Heart left ventricle (tissue), 16 donors: ENCODE measurements around the gene RBBP5. TPM values are rescaled to one million over a fixed set of nuclear protein-coding genes. Genes with fewer than 3 reads are reported as not detected.

Source experiments
- ATAC-seq, 4 donors: fragments of 200-7000 bp; cut with Tn5 transposase; one replicate each; pipeline ENCODE4 v1.9.1; 2020 to 2022; ENCODE audit warnings: moderate library complexity in 4 of 4, mild to moderate bottlenecking in 3 of 4, moderate number of reproducible peaks in 1 of 4
- DNase-seq, 5 donors: peaks; one replicate each; pipeline ENCODE4 v3.0.0-alpha.2; 2020
- H3K27ac ChIP-seq, 12 donors: fragments of 200-600 bp; sonication (generic) in 4 of 12; one replicate each; pipeline versions ENCODE4 v1.5.0 to v1.8.0; 2016 to 2022; ENCODE audit warnings: mild to moderate bottlenecking in 2 of 12
- H3K27me3 ChIP-seq, 9 donors: fragments of 200-600 bp; sonication (generic) in 2 of 9; one replicate each; pipeline versions ENCODE4 v1.5.1 to v1.8.0; 2016 to 2022; ENCODE audit warnings: mild to moderate bottlenecking in 3 of 9
- H3K36me3 ChIP-seq, 9 donors: fragments of 200-600 bp; sonication (generic) in 2 of 9; one replicate each; pipeline versions ENCODE4 v1.5.0 to v1.8.0; 2018 to 2022; ENCODE audit warnings: mild to moderate bottlenecking in 2 of 9
- H3K4me1 ChIP-seq, 12 donors: fragments of 200-600 bp; sonication (generic) in 4 of 12; one replicate each; pipeline versions ENCODE4 v1.5.0 to v1.8.0; 2016 to 2022; ENCODE audit warnings: mild to moderate bottlenecking in 3 of 12
- H3K4me3 ChIP-seq, 12 donors: fragments of 200-600 bp; sonication (generic) in 4 of 12; one replicate each; pipeline versions ENCODE4 v1.5.0 to v1.8.0; 2017 to 2022; ENCODE audit warnings: mild to moderate bottlenecking in 9 of 12, moderate library complexity in 4 of 12
- H3K9me3 ChIP-seq, 12 donors: fragments of 200-600 bp; sonication (generic) in 4 of 12; one replicate each; pipeline versions ENCODE4 v1.5.0 to v1.8.0; 2016 to 2022; ENCODE audit warnings: mild to moderate bottlenecking in 1 of 12
- CTCF ChIP-seq, 12 donors: fragments of 200-600 bp; sonication (generic) in 4 of 12; IDR thresholded peaks; one replicate each; pipeline versions ENCODE4 v1.5.0 to v1.8.0; 2018 to 2022; ENCODE audit warnings: antibody characterized with exemption in 12 of 12, mild to moderate bottlenecking in 5 of 12
- POLR2A ChIP-seq, 2 donors: fragments of 450-650 bp; IDR thresholded peaks; one replicate each; pipeline ENCODE4 v1.6.1; 2017; ENCODE audit warnings: antibody characterized with exemption in 2 of 2, mild to moderate bottlenecking in 2 of 2, moderate library complexity in 2 of 2
- WGBS, 4 donors: extraction: QIAGEN DNeasy Blood & Tissue Kit in 2 of 4; methylation state at CpG; one replicate each; pipeline versions ENCODE4 v1.1.5 to v1.1.7; 2013 to 2018; 5-methylcytosine and 5-hydroxymethylcytosine counted together
- intact Hi-C, 10 donors: fragments of 100-400 bp; cut with DNase I; formaldehyde crosslinking; loops; one replicate each; pipeline versions ENCODE4 v1.11.1 to v1.14.2; 2022
- long read RNA-seq, 3 donors: library from polyadenylated mRNA; unstranded; transcript quantifications; one replicate each; pipeline ENCODE4 v2.0.0, GENCODE V29; 2020 to 2021
- polyA plus RNA-seq, 2 donors: library from polyadenylated mRNA; stranded (reverse); fragments of 200-250 nt; gene quantifications; one replicate each; pipeline ENCODE4 v1.2.3, GENCODE V29; 2013
- total RNA-seq, 9 donors: library from RNA; depleted of rRNA in 2 of 9; stranded (reverse); fragments of >200 nt in 2 of 9; fragmentation: NEBNext Ultra II Directional in 3 of 9; extraction: Animal tissue kit (Norgen Biotek cat#: 25700) in 3 of 9; gene quantifications; one replicate each; pipeline versions ENCODE4 v1.1.0 to v1.2.4, GENCODE V29; 2016 to 2023
- donor health status: ischemic (EF 13 %, LVEDD 7.1; RV severe dilation, severe dysfunction).
- donor health status: healthy with polysubstance abuse.
- donor health status: DM: no; HTN: yes; CAD: no.
- donor health status: DM: no; HTN: no; CAD: no.
- donor health status: ischemic (EF 25% LVEDD 6.9; RV normal size, moderate dysfunction).
- donor health status: ischemic (EF 25% LVEDD 5.7; RV mildly dilated, moderate dysfunction).
- donor health status: healthy.
- donor health status: DM: yes; HTN: yes; CAD: no.
- donor health status: ischemic (EF 35%, LVEDD 5.7; RV mildly dilated, moderate dysfunction).
- donor health status: nonischemic (EF 11% LVEDD 7.7; RV severe dilation, severe dysfunction).
- donor health status: DM: yes; HTN: yes; CAD: no.
- donor health status: PGD.
- donor health status: ischemic (EF 29% LVEDD 5.4; RV normal size, mild dysfunction).
- donor health status: nonischemic (EF 23%, LVEDD 6.1; RV moderate dilation, normal function).

The RBBP5 gene
- total RNA-seq (10 to 100 TPM in 5 of 9 donors, 1 to 10 TPM in 4; 8.4 to 12.1 (median 10.1) TPM), polyA plus RNA-seq (1 to 10 TPM; 3.8 to 8.2 TPM)
- long read RNA-seq, donor 1, full-length matches to known transcripts: 5 of 7 reads
- long read RNA-seq, donor 1, partial matches to known transcripts: 0 of 7 reads
- long read RNA-seq, donor 1, other reads (novel, unspliced or antisense): 2 of 7 reads
- long read RNA-seq, donor 2, full-length matches to known transcripts: 18 of 30 reads
- long read RNA-seq, donor 2, partial matches to known transcripts: 3 of 30 reads
- long read RNA-seq, donor 2, other reads (novel, unspliced or antisense): 9 of 30 reads
- long read RNA-seq, donor 3, full-length matches to known transcripts: 13 of 16 reads
- long read RNA-seq, donor 3, partial matches to known transcripts: 1 of 16 reads
- long read RNA-seq, donor 3, other reads (novel, unspliced or antisense): 2 of 16 reads

- Histone ChIP-seq H3K4me1 (peaks cover 7 to 31% (median 26%) of the 10 kb centered on the region in 12 donors), H3K4me3 (peak within 1 kb of the TSS; percentile 68 to 96 (median 81)), H3K27ac (peak within 1 kb of the TSS; percentile 89 to 98 (median 94)), H3K27me3 (no peaks in the 10 kb centered on the region), H3K36me3 (peaks cover 0 to 26% (median 14%) of the 10 kb centered on the region in 9 donors), H3K9me3 (no peaks in the 10 kb centered on the region)
- peak; percentile 41 to 90 (median 61) for TF ChIP-seq CTCF (IDR thresholded peaks at IDR 0.05)
- TF ChIP-seq POLR2A (IDR thresholded peaks at IDR 0.05): peak in 1 of 2 donors; percentile 48
- intact Hi-C loops: loop anchor here in 6 of 10 donors (1.0 to 10.0 kb wide), 5 partner anchors 89 to 135 kb away; partner anchors contain the start of genes DSTYK (in 1 of the 6) and TMCC2 (in 1 of the 6)
- WGBS, 4 donors: 0 to 1% (median 0%) methylated on average over 38 to 46 of the region's 46 CpGs
- ATAC-seq (peak; percentile 99), DNase-seq (peak; percentile 95 to 97 (median 96))
These were observed at the start of gene RBBP5 for GRCh38 chr1:205121660-205122488. Gene RBBP5, minus strand, starts transcription at chr1:205121978. Its CDS starts 105 bp downstream, at chr1:205121873.

GRCh38 chr1:205171369-205171768 is 49.6 kb upstream of the RBBP5 start:
- TF ChIP-seq CTCF (IDR thresholded peaks at IDR 0.05) (no peak), POLR2A (IDR thresholded peaks at IDR 0.05) (no peak)
- H3K4me1 ChIP-seq: peaks cover 0 to 17% (median 8%) of the 10 kb centered on the region in 12 donors
- WGBS, 4 donors: 88 to 94% (median 93%) methylated on average over 5 of the region's 5 CpGs
- no peak for DNase-seq
- no peak overlapping the region for H3K27ac ChIP-seq
- no peak for ATAC-seq
- H3K36me3 ChIP-seq: peaks cover 0 to 61% (median 39%) of the 10 kb centered on the region in 9 donors
- no peaks in the 10 kb centered on the region for H3K27me3 ChIP-seq
- H3K9me3 ChIP-seq: no peaks in the 10 kb centered on the region
- intact Hi-C loops: no loop called here
- H3K4me3 ChIP-seq: no peak overlapping the region

- Histone ChIP-seq H3K9me3 (no peaks in the 10 kb centered on the region), H3K36me3 (peaks cover 0 to 66% (median 41%) of the 10 kb centered on the region in 9 donors), H3K27ac (no peak overlapping the region), H3K4me3 (no peak overlapping the region), H3K27me3 (no peaks in the 10 kb centered on the region), H3K4me1 (peaks cover 0 to 12% (median 6%) of the 10 kb centered on the region in 12 donors)
- ATAC-seq (no peak), DNase-seq (no peak)
- WGBS, 4 donors: 84 to 96% (median 87%) methylated on average over 9 of the region's 9 CpGs
- intact Hi-C loops: no loop called here
- TF ChIP-seq POLR2A (IDR thresholded peaks at IDR 0.05) (no peak), CTCF (IDR thresholded peaks at IDR 0.05) (no peak)
These were observed 48.9 kb upstream of the RBBP5 start for GRCh38 chr1:205170532-205171269.
